Measurements from ENCODE around the gene RPTOR. TPM values are rescaled to one million over a fixed set of nuclear protein-coding genes. Genes with fewer than 3 reads are reported as not detected.

The RPTOR gene
- total RNA-seq, 2 experiments from 2014 or later, result 48.1 to 87.8 TPM

DNA sequence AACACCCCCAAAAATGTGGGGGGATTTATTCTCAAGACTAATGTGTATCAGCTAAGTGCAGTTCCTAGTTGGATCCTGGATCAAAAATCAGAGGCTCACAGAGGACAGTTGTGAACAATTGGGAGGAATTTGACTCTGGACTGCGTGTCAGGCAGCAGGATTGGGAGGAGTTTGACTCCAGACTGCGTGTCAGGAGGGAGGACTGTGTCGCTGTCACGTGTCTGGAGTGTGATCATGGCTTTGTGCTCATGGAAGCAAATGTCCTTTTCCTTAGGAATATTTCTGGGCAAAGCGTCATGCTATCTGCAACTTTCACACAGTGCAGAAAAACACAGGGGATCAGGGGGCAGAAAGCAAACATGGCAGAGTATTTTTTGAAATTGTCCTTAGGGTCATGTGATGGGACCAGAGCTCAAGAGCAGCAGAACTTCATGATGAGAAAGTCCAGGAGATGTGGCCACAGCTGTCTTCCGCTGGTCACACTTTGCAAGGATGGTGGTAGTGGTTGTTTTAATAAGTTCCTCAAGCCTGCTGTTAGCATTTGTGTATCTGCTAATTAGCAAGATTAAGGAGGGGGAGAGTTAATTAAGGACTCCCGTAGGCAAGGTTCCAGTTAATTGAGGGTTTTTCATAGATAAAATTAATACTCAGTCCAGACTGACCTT lies 325.0 kb downstream of the RPTOR start:
- no peak overlapping the region for H2AFZ ChIP-seq (ENCODE audit: low read length)
- no peaks in the 10 kb centered on the region for H3K79me2 ChIP-seq (ENCODE audit: insufficient read depth, low read depth, low read length)
- intact Hi-C loops (cut with micrococcal nuclease; ENCODE audit: unreplicated experiment), result no loop called here
- no peak overlapping the region for H3K4me2 ChIP-seq (ENCODE audit: low read length)
- H3K4me1 ChIP-seq (ENCODE audit: insufficient read depth, low read length, poor library complexity, severe bottlenecking), result no peaks in the 10 kb centered on the region
- H3K9me2 ChIP-seq (ENCODE audit: insufficient read depth, low read length), result no peaks in the 10 kb centered on the region
- no peak for DNase-seq (ENCODE audit: low spot score)
- H3K4me3 ChIP-seq (ENCODE audit: low read depth, low read length, poor library complexity, severe bottlenecking), result no peak overlapping the region
- BruUV-seq (replicated peaks), result no TSS peak
- no peak for TF ChIP-seq EZH2phosphoT487 (IDR thresholded peaks at IDR 0.05; ENCODE audit: borderline replicate concordance, low read depth, low read length)
- TF ChIP-seq, protein P1, sequence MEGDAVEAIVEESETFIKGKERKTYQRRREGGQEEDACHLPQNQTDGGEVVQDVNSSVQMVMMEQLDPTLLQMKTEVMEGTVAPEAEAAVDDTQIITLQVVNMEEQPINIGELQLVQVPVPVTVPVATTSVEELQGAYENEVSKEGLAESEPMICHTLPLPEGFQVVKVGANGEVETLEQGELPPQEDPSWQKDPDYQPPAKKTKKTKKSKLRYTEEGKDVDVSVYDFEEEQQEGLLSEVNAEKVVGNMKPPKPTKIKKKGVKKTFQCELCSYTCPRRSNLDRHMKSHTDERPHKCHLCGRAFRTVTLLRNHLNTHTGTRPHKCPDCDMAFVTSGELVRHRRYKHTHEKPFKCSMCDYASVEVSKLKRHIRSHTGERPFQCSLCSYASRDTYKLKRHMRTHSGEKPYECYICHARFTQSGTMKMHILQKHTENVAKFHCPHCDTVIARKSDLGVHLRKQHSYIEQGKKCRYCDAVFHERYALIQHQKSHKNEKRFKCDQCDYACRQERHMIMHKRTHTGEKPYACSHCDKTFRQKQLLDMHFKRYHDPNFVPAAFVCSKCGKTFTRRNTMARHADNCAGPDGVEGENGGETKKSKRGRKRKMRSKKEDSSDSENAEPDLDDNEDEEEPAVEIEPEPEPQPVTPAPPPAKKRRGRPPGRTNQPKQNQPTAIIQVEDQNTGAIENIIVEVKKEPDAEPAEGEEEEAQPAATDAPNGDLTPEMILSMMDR (conservative IDR thresholded peaks at IDR 0.05; ENCODE audit: low read length), result no peak
- H3K27ac ChIP-seq (ENCODE audit: low read depth, low read length, poor library complexity, severe bottlenecking), result no peak overlapping the region
- H3K9me3 ChIP-seq (ENCODE audit: low read length), result no peaks in the 10 kb centered on the region
- POLR2A ChIA-PET, result no interaction called here
- CTCF ChIA-PET (ENCODE audit: unreplicated experiment), result no interaction called here
- peaks cover 9% of the 10 kb centered on the region for H3K36me3 ChIP-seq (ENCODE audit: insufficient read depth, low read length)
- H4K20me1 ChIP-seq (ENCODE audit: insufficient read depth, low read length), result no peaks in the 10 kb centered on the region

DNA sequence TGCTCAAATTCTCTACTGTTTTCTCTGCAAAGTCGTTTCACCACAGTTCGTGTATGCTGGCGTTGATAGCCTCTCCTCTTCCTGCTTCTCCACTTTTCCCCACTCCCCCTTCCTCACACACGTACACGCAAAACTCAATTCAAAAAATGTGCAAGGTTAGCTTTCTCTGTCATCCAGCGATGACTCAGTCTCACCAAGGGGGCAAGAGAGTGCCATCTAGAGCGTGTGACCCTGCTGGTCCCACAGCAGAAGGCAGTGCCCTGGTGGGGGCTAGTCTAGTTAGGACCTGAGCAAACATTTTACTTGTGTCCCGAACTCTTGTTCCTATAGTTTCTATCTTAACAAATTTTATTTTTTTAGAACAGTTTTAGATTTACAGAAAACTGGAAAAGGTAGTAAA lies 325.8 kb downstream of the RPTOR start:
- Histone ChIP-seq H3K4me3 (ENCODE audit: low read depth, low read length, poor library complexity, severe bottlenecking) (no peak overlapping the region), H4K20me1 (ENCODE audit: insufficient read depth, low read length) (no peaks in the 10 kb centered on the region), H2AFZ (ENCODE audit: low read length) (no peak overlapping the region), H3K4me1 (ENCODE audit: insufficient read depth, low read length, poor library complexity, severe bottlenecking) (no peaks in the 10 kb centered on the region), H3K79me2 (ENCODE audit: insufficient read depth, low read depth, low read length) (no peaks in the 10 kb centered on the region), H3K4me2 (ENCODE audit: low read length) (no peak overlapping the region), H3K9me2 (ENCODE audit: insufficient read depth, low read length) (no peaks in the 10 kb centered on the region), H3K9me3 (ENCODE audit: low read length) (no peaks in the 10 kb centered on the region), H3K36me3 (ENCODE audit: insufficient read depth, low read length) (peaks cover 17% of the 10 kb centered on the region), H3K27ac (ENCODE audit: low read depth, low read length, poor library complexity, severe bottlenecking) (no peak overlapping the region)
- BruUV-seq (replicated peaks), result no TSS peak
- no peak for DNase-seq (ENCODE audit: low spot score)
- POLR2A ChIA-PET, result no interaction called here
- TF ChIP-seq, protein P1 (conservative IDR thresholded peaks at IDR 0.05; ENCODE audit: low read length), result no peak
- TF ChIP-seq EZH2phosphoT487 (IDR thresholded peaks at IDR 0.05; ENCODE audit: borderline replicate concordance, low read depth, low read length), result no peak
- CTCF ChIA-PET (ENCODE audit: unreplicated experiment), result no interaction called here
- intact Hi-C loops (cut with micrococcal nuclease; ENCODE audit: unreplicated experiment), result no loop called here

DNA sequence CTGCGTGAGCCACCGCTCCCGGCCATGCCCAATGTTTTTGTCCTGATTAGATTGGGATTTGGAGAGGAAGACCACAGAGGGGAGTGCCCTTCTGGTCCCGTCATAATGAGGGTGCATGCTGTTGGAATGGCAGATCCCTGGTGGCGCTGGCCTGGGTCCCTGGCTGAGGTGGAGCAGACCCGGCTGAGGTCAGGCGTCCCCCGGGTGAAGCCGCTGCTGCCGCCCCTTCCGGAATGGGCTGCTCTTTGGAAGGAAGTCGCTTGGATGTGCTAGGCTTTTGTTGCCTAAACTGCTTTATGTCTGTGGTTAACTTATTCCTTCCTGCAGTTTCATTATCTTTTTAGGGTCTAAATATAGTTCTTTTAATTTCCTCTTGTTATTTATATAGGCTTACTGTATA lies 326.7 kb downstream of the RPTOR start:
- POLR2A ChIA-PET, result no interaction called here
- no peak for DNase-seq (ENCODE audit: low spot score)
- no peak overlapping the region for H3K27ac ChIP-seq (ENCODE audit: low read depth, low read length, poor library complexity, severe bottlenecking)

More for the DNA sequence above, 326.7 kb downstream of the RPTOR start:
- H3K9me2 ChIP-seq (ENCODE audit: insufficient read depth, low read length), result no peaks in the 10 kb centered on the region
- H3K4me2 ChIP-seq (ENCODE audit: low read length), result no peak overlapping the region
- no peaks in the 10 kb centered on the region for H3K9me3 ChIP-seq (ENCODE audit: low read length)
- no TSS peak for BruUV-seq (replicated peaks)
- peaks cover 18% of the 10 kb centered on the region for H3K36me3 ChIP-seq (ENCODE audit: insufficient read depth, low read length)
- H4K20me1 ChIP-seq (ENCODE audit: insufficient read depth, low read length), result no peaks in the 10 kb centered on the region
- intact Hi-C loops (cut with micrococcal nuclease; ENCODE audit: unreplicated experiment), result no loop called here
- H2AFZ ChIP-seq (ENCODE audit: low read length), result no peak overlapping the region
- H3K4me1 ChIP-seq (ENCODE audit: insufficient read depth, low read length, poor library complexity, severe bottlenecking), result no peaks in the 10 kb centered on the region
- CTCF ChIA-PET (ENCODE audit: unreplicated experiment), result no interaction called here
- H3K79me2 ChIP-seq (ENCODE audit: insufficient read depth, low read depth, low read length), result no peaks in the 10 kb centered on the region
- H3K4me3 ChIP-seq (ENCODE audit: low read depth, low read length, poor library complexity, severe bottlenecking), result no peak overlapping the region
- TF ChIP-seq, protein P1 (conservative IDR thresholded peaks at IDR 0.05; ENCODE audit: low read length), result no peak
- no peak for TF ChIP-seq EZH2phosphoT487 (IDR thresholded peaks at IDR 0.05; ENCODE audit: borderline replicate concordance, low read depth, low read length)

All from OCI-LY7 (cell line).